Stimulated activated CD8-positive, alpha-beta memory T cell treated with anti-CD3 and anti-CD28 coated beads, Interleukin-2, amount 100 ng/mL, for 1 hour (primary cell): ENCODE measurements around the gene ATG5.
A peak's percentile ranks its signal among the peaks of the same experiment; 100 is the strongest.

ENCODE experiments used
- DNase-seq, 2 donors: peaks; one replicate each; pipeline ENCODE4 v3.0.0-alpha.2; 2020; ENCODE audit warnings: low read depth in 2 of 2

The ATG5 gene

GRCh38 chr6:106325336-106326178 lies at the start of gene ATG5:
Gene ATG5, minus strand, starts transcription at chr6:106325760. Its CDS starts 9,552 bp downstream, at chr6:106316208.
- peak; percentile 99 to 100 for DNase-seq

GRCh38 chr6:106373502-106374239 lies 48.1 kb upstream of the ATG5 start:
- no peak for DNase-seq

- no peak for DNase-seq
Measured at GRCh38 chr6:106372838-106373501, 47.4 kb upstream of the ATG5 start.

- no peak for DNase-seq
Measured at GRCh38 chr6:106370639-106371038, 45.1 kb upstream of the ATG5 start.

- DNase-seq: no peak
Measured at GRCh38 chr6:106369739-106370138, 44.2 kb upstream of the ATG5 start.

- no peak for DNase-seq
Measured at GRCh38 chr6:106363401-106364138, 38.0 kb upstream of the ATG5 start.

GRCh38 chr6:106360989-106361430 lies 35.5 kb upstream of the ATG5 start:
- no peak for DNase-seq

GRCh38 chr6:106360410-106360988 lies 34.9 kb upstream of the ATG5 start, which contains the start of gene CRYBG1:
Gene CRYBG1, plus strand, starts transcription at chr6:106360717. Its CDS starts 192 bp downstream, at chr6:106360909.
- DNase-seq: peak; percentile 20 to 29

- no peak for DNase-seq
Measured at GRCh38 chr6:106359959-106360409, 34.4 kb upstream of the ATG5 start.

GRCh38 chr6:106356378-106356777 lies 30.8 kb upstream of the ATG5 start:
- no peak for DNase-seq

- DNase-seq: no peak
Measured at GRCh38 chr6:106347219-106347618, 21.7 kb upstream of the ATG5 start.

GRCh38 chr6:106339334-106340029 lies 13.9 kb upstream of the ATG5 start:
- peak in 1 of 2 donors; percentile 8 for DNase-seq

- peak in 1 of 2 donors; percentile 17 for DNase-seq
Measured at GRCh38 chr6:106334646-106335448, 9.3 kb upstream of the ATG5 start.

- DNase-seq: no peak
Measured at GRCh38 chr6:106324726-106325335, 729 bp downstream of the ATG5 start.

- no peak for DNase-seq
Measured at GRCh38 chr6:106321940-106322339, 3.6 kb downstream of the ATG5 start.

GRCh38 chr6:106318851-106319250 lies 6.7 kb downstream of the ATG5 start:
- no peak for DNase-seq

GRCh38 chr6:106318061-106318460 lies 7.5 kb downstream of the ATG5 start:
- no peak for DNase-seq

GRCh38 chr6:106316375-106316766 lies 9.2 kb downstream of the ATG5 start:
- DNase-seq: no peak

- DNase-seq: no peak
Measured at GRCh38 chr6:106315765-106316374, 9.7 kb downstream of the ATG5 start.
